ENCODE measurements around the gene RBM17. TPM values are rescaled to one million over a fixed set of nuclear protein-coding genes. Genes with fewer than 3 reads are reported as not detected.
A peak's percentile ranks its signal among the peaks of the same experiment; 100 is the strongest.

The RBM17 gene
- total and polyA plus RNA-seq, 2 of the 13 experiments (the other 11 are each of a cell fraction or from before 2014, with no cell fraction given): 30.7 to 77.5 TPM

GRCh38 chr10:6133331-6134098, 44.7 kb downstream of the RBM17 start (continued):
- TF ChIP-seq ZNF274 (CRISPR knock-in tag; IDR thresholded peaks at IDR 0.05): no peak
- TF ChIP-seq RXRB (CRISPR knock-in tag; IDR thresholded peaks at IDR 0.05; ENCODE audit: borderline replicate concordance): no peak

- in situ Hi-C loops (cut with HindIII; ENCODE audit: extremely low pct_ligation_motif_present, low pct_unique_long_range_greater_than_20kb): no loop called here
- no TSS peak for BruUV-seq (replicated peaks)
- no peak for FAIRE-seq
- no peak overlapping the region for H3K4me2 ChIP-seq (ENCODE audit: low read depth, low read length)
- no peak for DNase-seq (ENCODE audit: low spot score)
- ATAC-seq: peak; percentile 47
- ChIA-PET CTCF (ENCODE audit: low intra/inter-chr PET ratio, low total read pairs) (no interaction called here), POLR2A (no interaction called here)
- no peaks in the 10 kb centered on the region for H3K79me2 ChIP-seq (ENCODE audit: insufficient read depth, low read length)
- no peak overlapping the region for H3K4me3 ChIP-seq (replicated peaks in 1 of 3; ENCODE audit: insufficient read depth in 1 of 3, low read depth in 2 of 3, low read length in 3 of 3)
- WGBS (ENCODE audit: low lambda C conversion rate): 15% methylated on average over 13 of the region's 18 CpGs
- no peaks in the 10 kb centered on the region for H3K4me1 ChIP-seq (ENCODE audit: insufficient read depth, low read length)
- intact Hi-C loops (cut with micrococcal nuclease; ENCODE audit: unreplicated experiment): no loop called here
- H3K9me3 ChIP-seq (ENCODE audit: low read length): no peaks in the 10 kb centered on the region
- peaks cover 8 to 69% of the 10 kb centered on the region in 2 experiments for H3K27me3 ChIP-seq (ENCODE audit: control insufficient read depth in 1 of 2, insufficient read depth in 2 of 2, low read length in 2 of 2)
- H4K20me1 ChIP-seq (ENCODE audit: insufficient read depth, low read length): no peaks in the 10 kb centered on the region
- H3K36me3 ChIP-seq (replicated peaks in 1 of 2; ENCODE audit: control insufficient read depth in 1 of 2, insufficient read depth in 2 of 2, low read length in 2 of 2): no peaks in the 10 kb centered on the region
- H3K9ac ChIP-seq (ENCODE audit: insufficient read depth, low read depth, low read length): no peak overlapping the region
- no peak overlapping the region for H2AFZ ChIP-seq (ENCODE audit: low read length)
- TF ChIP-seq ZMYM2 (CRISPR knock-in tag; IDR thresholded peaks at IDR 0.05) (no peak), SP140L (CRISPR knock-in tag; IDR thresholded peaks at IDR 0.05; ENCODE audit: borderline replicate concordance) (no peak), ZNF543 (CRISPR knock-in tag; IDR thresholded peaks at IDR 0.05) (no peak), CBX1 (IDR thresholded peaks at IDR 0.05; ENCODE audit: low read depth) (no peak)
- H3K27ac ChIP-seq (ENCODE audit: extremely low read length, insufficient read depth, low read length): no peak overlapping the region
Observed at GRCh38 chr10:6134099-6134823, 45.4 kb downstream of the RBM17 start.

Data from HepG2 (cell line).